Tibial artery (tissue), 4 donors: ENCODE results near the gene TOR4A.

Experiments used
- DNase-seq, 2 donors: peaks; one replicate each; pipeline ENCODE4 v3.0.0-alpha.2; 2019
- H3K27ac ChIP-seq, 2 donors: fragments of 200-600 bp; sonication (generic) in 1 of 2; 1 replicate in 1 of 2; 2 replicates in 1 of 2; pipeline ENCODE4 v1.5.1; 2018 to 2019; ENCODE audit warnings: mild to moderate bottlenecking in 1 of 2
- H3K27me3 ChIP-seq, 2 donors: fragments of 200-600 bp; sonication (generic) in 1 of 2; one replicate each; pipeline versions ENCODE4 v1.5.1 to v1.6.0; 2016 to 2019
- H3K36me3 ChIP-seq, 3 donors: fragments of 200-600 bp; sonication (generic) in 2 of 3; one replicate each; pipeline ENCODE4 v1.5.1; 2016 to 2019; ENCODE audit warnings: mild to moderate bottlenecking in 2 of 3
- H3K4me1 ChIP-seq, 4 donors: fragments of 200-600 bp; sonication (generic) in 2 of 4; 1 replicate in 3 of 4; 2 replicates in 1 of 4; pipeline ENCODE4 v1.5.1; 2016 to 2019
- H3K4me3 ChIP-seq, 2 donors: fragments of 200-600 bp; sonication (generic) in 1 of 2; 1 replicate in 1 of 2; 2 replicates in 1 of 2; pipeline ENCODE4 v1.5.1; 2018 to 2019; ENCODE audit warnings: mild to moderate bottlenecking in 2 of 2
- H3K9me3 ChIP-seq, 3 donors: fragments of 200-600 bp; sonication (generic) in 1 of 3; one replicate each; pipeline ENCODE4 v1.5.1; 2016 to 2019
- intact Hi-C: fragments of 100-400 bp; cut with DNase I; formaldehyde crosslinking; loops from one replicate; pipeline ENCODE4 v1.15.0; 2023; ENCODE audit warnings: low total_unique reads
- TF ChIP-seq, protein P1 (sequence below), 2 experiments: fragments of 200-600 bp in 1 of 2; fragments of 450-650 bp in 1 of 2; IDR thresholded peaks; one replicate each; pipeline ENCODE4 v1.5.1; 2017 to 2019; ENCODE audit warnings: antibody characterized with exemption in 2 of 2, mild to moderate bottlenecking in 1 of 2, moderate library complexity in 1 of 2

TOR4A gene

DNA sequence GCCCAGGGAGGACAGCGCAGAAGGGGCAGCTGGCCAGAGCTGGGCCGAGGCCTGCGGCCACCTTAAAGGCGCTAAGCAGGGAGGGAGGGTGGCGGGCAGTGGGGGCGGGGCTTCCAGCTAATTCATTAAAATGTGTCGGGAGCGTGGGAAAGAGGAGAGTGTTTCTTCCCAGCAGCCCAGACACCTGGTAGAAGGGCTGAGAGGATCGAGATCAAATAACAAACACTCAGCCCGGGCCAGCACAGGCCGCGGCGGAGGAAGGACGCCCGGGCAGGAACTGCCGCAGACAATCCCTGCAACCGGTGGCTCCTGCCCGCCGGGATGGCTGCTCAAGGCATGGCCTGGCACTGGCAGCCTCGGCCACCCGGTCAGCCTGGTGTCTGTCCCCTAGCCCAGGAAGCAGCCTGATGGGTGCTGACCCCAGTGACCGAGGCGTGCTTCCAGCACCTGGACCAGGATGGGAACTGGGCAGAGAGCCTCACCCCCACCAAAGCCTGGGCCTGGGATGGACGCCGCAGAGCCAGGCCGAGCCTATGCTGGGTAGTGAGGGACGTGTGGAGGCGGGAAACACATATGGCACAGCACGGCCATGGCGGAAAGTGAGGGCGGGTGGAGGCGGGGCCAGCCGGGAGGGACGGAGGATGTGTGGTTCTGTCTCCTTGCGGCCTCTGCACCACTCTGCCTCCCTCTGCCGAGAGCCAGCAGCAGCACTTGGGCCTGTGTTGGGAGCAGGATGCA, 27.7 kb downstream of the TOR4A start:
- TF ChIP-seq, protein P1, sequence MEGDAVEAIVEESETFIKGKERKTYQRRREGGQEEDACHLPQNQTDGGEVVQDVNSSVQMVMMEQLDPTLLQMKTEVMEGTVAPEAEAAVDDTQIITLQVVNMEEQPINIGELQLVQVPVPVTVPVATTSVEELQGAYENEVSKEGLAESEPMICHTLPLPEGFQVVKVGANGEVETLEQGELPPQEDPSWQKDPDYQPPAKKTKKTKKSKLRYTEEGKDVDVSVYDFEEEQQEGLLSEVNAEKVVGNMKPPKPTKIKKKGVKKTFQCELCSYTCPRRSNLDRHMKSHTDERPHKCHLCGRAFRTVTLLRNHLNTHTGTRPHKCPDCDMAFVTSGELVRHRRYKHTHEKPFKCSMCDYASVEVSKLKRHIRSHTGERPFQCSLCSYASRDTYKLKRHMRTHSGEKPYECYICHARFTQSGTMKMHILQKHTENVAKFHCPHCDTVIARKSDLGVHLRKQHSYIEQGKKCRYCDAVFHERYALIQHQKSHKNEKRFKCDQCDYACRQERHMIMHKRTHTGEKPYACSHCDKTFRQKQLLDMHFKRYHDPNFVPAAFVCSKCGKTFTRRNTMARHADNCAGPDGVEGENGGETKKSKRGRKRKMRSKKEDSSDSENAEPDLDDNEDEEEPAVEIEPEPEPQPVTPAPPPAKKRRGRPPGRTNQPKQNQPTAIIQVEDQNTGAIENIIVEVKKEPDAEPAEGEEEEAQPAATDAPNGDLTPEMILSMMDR (IDR thresholded peaks at IDR 0.05), result peak in 1 of 2 experiments; percentile 7
- Histone ChIP-seq H3K4me1 (peaks cover 4 to 68% (median 45%) of the 10 kb centered on the region in 4 donors), H3K36me3 (no peaks in the 10 kb centered on the region), H3K27me3 (peaks cover under 1 to 80% of the 10 kb centered on the region in 2 donors), H3K27ac (peak overlapping the region in 1 of 2 donors; percentile 24), H3K4me3 (peak overlapping the region; percentile 24 to 33), H3K9me3 (no peaks in the 10 kb centered on the region)
- intact Hi-C loops, result no loop called here
- DNase-seq, result peak in 1 of 2 donors; percentile 75

GRCh38 chr9:137305798-137306065, 28.2 kb downstream of the TOR4A start:
- Histone ChIP-seq H3K9me3 (no peaks in the 10 kb centered on the region), H3K27ac (peak overlapping the region in 1 of 2 donors; percentile 24), H3K36me3 (no peaks in the 10 kb centered on the region), H3K4me3 (peak overlapping the region in 1 of 2 donors; percentile 33), H3K27me3 (peaks cover 0 to 75% of the 10 kb centered on the region in 2 donors), H3K4me1 (peaks cover 3 to 63% (median 41%) of the 10 kb centered on the region in 4 donors)
- TF ChIP-seq, protein P1 (IDR thresholded peaks at IDR 0.05), result no peak
- DNase-seq, result no peak
- intact Hi-C loops, result no loop called here

DNA sequence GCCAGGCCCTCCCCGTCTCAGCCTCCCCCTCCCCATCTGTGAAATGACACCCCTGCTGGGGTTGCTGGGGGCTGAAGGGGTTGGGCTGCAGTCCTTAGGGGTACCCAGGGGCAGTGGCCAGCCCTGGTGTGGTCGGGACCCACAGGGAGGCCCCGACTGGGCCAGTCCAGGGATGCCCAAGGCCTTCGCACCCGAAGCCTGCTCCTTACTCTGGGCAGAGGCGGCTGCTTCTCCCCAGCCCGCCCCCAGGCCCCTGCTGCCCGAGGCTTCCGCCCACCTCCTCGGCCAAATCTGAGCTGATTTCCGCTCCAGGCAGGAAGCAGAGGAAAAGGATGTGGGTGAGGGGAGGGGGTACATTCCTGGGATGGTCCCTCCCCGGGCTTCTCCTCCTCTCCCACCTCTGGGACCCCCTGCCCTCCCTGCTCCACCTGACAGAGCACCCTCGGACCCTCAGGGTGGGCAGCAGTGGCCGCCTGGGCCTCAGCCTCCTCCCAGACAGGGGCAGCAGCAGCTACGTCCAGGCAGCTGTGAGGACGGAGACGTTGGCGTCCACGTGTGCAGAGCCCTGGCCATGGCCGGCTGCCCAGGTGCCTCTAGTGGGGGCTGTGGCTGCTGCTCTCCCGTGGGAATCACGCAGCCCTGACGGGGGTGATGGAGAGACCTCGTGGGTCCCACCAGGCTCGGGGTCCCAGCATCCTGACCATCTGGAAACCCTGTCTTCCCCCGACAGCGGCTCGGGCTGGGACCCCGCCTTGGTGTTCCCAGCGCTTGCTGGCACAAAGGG, 28.7 kb downstream of the TOR4A start:
- peaks cover 0 to 62% (median 36%) of the 10 kb centered on the region in 4 donors for H3K4me1 ChIP-seq
- H3K9me3 ChIP-seq, result no peaks in the 10 kb centered on the region
- no peak for DNase-seq
- intact Hi-C loops, result no loop called here
- peaks cover 0 to 74% of the 10 kb centered on the region in 2 donors for H3K27me3 ChIP-seq
- TF ChIP-seq, protein P1 (IDR thresholded peaks at IDR 0.05), result no peak
- H3K27ac ChIP-seq, result peak overlapping the region in 1 of 2 donors; percentile 24
- H3K4me3 ChIP-seq, result no peak overlapping the region
- no peaks in the 10 kb centered on the region for H3K36me3 ChIP-seq

DNA sequence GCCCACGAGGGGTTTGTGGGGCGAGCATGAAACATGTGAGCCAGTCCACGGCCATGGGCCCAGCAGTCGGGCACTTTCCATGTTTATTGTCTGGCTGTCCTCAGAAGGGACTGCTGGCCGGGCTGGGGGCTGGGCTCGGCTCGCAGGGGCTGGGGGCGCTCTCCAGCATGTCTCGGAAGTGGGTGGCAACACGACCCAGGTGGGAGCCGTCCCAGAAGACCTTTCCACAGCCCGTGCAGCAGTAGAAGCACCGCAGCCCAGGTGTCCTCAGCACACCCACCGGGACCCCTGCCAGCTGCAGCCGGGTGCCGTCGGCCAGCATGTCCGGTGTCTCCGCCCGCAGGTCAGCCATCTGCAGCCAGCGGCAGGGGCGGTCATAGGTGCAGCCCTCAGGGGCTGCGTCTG, 29.3 kb downstream of the TOR4A start:
- Histone ChIP-seq H3K9me3 (no peaks in the 10 kb centered on the region), H3K36me3 (no peaks in the 10 kb centered on the region), H3K27me3 (peaks cover 0 to 76% of the 10 kb centered on the region in 2 donors), H3K27ac (no peak overlapping the region), H3K4me1 (peaks cover 0 to 64% (median 35%) of the 10 kb centered on the region in 4 donors), H3K4me3 (no peak overlapping the region)
- peak in 1 of 2 donors; percentile 65 for DNase-seq
- TF ChIP-seq, protein P1 (IDR thresholded peaks at IDR 0.05), result no peak
- intact Hi-C loops, result no loop called here

DNA sequence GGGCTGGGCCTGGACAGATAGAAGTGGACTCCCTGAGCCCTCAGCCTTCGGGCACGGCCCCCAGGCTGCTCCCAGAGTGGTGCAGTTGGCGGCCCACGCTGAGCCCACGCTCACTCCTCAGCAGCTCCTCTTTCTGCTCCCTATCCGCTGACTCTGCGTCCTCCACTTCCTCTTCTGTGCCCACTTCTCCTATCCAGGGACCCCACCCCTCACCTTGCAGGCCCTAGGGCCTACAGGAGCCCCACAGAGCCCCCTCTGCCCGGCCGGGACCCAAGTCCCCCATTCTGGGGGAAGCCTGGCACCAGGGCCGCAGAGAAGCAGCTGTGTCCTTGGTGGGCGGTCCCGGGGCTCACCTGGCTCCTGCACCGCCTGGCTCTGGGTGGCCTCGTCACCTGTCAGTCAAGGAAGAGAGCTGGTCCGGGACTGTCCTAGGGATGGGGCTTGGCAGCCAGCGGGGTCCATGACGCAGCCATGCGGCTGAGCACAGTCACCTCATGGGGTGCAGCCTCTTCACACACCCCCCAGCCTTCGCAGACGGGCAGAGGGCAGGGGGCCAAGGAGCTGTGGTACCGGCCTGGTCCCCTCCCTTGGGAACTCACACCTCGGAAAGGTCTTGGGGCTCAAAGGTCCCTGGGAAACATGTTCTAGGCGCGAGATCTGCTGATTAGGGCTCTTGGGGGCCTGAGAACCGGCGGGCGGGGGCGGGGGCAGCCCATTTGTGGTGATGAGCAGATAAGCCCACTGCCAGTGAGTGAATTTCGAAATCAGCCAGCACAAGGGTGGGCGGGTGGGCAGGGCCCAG, 29.9 kb downstream of the TOR4A start:
- no peaks in the 10 kb centered on the region for H3K36me3 ChIP-seq
- H3K9me3 ChIP-seq, result no peaks in the 10 kb centered on the region
- intact Hi-C loops, result no loop called here
- no peak overlapping the region for H3K4me3 ChIP-seq
- peaks cover 0 to 69% (median 37%) of the 10 kb centered on the region in 4 donors for H3K4me1 ChIP-seq
- peaks cover 0 to 80% of the 10 kb centered on the region in 2 donors for H3K27me3 ChIP-seq
- TF ChIP-seq, protein P1 (IDR thresholded peaks at IDR 0.05), result no peak
- no peak overlapping the region for H3K27ac ChIP-seq
- peak in 1 of 2 donors; percentile 64 for DNase-seq
